ENCODE measurements around the gene ADGRD1.

ADGRD1 gene

GRCh38 chr12:130951636-130952035, 2.1 kb upstream of the ADGRD1 start:
- no peak overlapping the region for H3K4me3 ChIP-seq (ENCODE audit: low read depth, low read length)
- TF ChIP-seq CTCF (IDR thresholded peaks at IDR 0.05; ENCODE audit: borderline replicate concordance, insufficient read depth, low read depth, low read length) = no peak

- no peak for TF ChIP-seq CTCF (IDR thresholded peaks at IDR 0.05; ENCODE audit: borderline replicate concordance, insufficient read depth, low read depth, low read length)
- H3K4me3 ChIP-seq (ENCODE audit: low read depth, low read length) = no peak overlapping the region
These were observed 1.3 kb upstream of the ADGRD1 start for GRCh38 chr12:130952171-130952954.

GRCh38 chr12:130954544-130954831, 781 bp downstream of the ADGRD1 start:
- H3K4me3 ChIP-seq (ENCODE audit: low read depth, low read length) = no peak overlapping the region
- TF ChIP-seq CTCF (IDR thresholded peaks at IDR 0.05; ENCODE audit: borderline replicate concordance, insufficient read depth, low read depth, low read length) = no peak

GRCh38 chr12:130955238-130955816, 1.6 kb downstream of the ADGRD1 start:
- no peak overlapping the region for H3K4me3 ChIP-seq (ENCODE audit: low read depth, low read length)

GRCh38 chr12:130956009-130956408, 2.3 kb downstream of the ADGRD1 start:
- no peak for TF ChIP-seq CTCF (IDR thresholded peaks at IDR 0.05; ENCODE audit: borderline replicate concordance, insufficient read depth, low read depth, low read length)
- H3K4me3 ChIP-seq (ENCODE audit: low read depth, low read length) = no peak overlapping the region

More at GRCh38 chr12:130955238-130955816, 1.6 kb downstream of the ADGRD1 start:
- no peak for TF ChIP-seq CTCF (IDR thresholded peaks at IDR 0.05; ENCODE audit: borderline replicate concordance, insufficient read depth, low read depth, low read length)

GRCh38 chr12:130956456-130957303, 3.0 kb downstream of the ADGRD1 start:
- H3K4me3 ChIP-seq (ENCODE audit: low read depth, low read length) = no peak overlapping the region
- no peak for TF ChIP-seq CTCF (IDR thresholded peaks at IDR 0.05; ENCODE audit: borderline replicate concordance, insufficient read depth, low read depth, low read length)

All from GM12875 (cell line).